GM19395 (cell line): ENCODE measurements around the gene NOTCH1.

Experiments
- ATAC-seq: cut with Tn5 transposase; IDR thresholded peaks from one replicate; pipeline ENCODE4 v1.9.1; 2021; ENCODE audit warnings: mild to moderate bottlenecking, moderate library complexity; ENCODE audit not compliant: unreplicated experiment

Gene NOTCH1

DNA sequence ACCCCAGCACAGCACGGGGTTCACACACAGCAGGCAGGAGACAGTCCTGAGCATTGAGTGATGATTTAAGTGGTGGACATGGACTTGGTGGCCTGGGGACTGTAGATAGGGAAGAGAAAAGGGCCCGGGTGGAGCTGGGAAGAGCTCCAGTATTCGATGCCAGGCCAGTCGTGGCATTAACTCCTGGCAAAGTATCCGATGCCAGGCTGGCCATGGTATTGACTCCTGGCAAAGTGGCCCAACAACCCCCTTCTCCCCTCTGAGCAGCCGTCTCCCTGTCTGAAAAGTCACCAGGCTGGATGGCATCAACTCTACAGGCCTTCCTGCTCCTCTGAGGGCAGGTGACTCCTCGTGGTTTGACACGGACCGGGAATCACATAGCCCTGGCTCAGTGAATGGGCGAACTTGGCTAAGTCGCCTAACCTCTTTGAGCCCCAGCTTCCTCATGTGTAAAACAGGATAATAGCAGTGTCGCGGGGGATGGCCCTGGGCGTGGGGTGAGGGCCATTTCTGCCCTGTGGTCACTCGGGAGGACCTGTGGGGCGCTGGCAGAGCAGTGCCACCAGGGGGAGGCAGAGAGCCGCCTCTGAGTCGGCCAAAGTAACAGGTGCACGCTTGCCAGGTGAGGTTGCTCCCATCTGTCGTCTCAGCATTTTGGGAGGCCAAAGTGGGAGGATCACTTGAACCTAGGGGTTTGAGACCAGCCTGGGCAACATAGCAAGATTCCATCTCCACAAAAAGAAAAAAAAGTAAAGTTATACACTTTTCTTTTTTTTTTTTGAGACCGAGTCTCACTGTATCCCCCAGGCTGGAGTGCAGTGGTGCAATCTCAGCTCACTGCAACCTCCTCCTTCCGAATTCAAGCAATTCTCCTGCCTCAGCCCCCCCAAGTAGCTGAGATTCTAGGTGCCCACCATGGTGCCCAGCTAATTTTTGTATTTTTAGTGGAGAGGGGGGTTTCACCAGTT is 57.3 kb downstream of the NOTCH1 start:
- ATAC-seq = no peak

DNA sequence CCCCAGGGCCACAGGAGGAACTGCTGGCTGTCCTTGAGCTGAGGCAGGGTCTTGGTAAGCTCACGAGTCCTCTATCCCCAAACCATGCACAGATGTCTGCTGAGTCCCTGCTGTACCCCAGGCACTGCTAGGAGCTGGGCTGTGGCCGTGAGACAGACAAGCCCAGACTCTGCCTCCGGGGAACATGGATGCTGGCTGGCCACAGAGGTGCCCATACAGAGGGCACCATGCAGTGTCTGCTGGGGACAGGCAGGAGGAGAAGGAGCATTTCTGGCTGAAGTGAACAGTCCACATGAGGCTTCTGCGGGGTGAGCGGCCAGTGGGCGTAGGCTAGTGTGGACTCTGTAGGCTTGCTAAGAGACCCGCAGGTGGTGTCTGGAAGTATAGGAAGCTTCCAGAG is 58.2 kb downstream of the NOTCH1 start:
- ATAC-seq = no peak

DNA sequence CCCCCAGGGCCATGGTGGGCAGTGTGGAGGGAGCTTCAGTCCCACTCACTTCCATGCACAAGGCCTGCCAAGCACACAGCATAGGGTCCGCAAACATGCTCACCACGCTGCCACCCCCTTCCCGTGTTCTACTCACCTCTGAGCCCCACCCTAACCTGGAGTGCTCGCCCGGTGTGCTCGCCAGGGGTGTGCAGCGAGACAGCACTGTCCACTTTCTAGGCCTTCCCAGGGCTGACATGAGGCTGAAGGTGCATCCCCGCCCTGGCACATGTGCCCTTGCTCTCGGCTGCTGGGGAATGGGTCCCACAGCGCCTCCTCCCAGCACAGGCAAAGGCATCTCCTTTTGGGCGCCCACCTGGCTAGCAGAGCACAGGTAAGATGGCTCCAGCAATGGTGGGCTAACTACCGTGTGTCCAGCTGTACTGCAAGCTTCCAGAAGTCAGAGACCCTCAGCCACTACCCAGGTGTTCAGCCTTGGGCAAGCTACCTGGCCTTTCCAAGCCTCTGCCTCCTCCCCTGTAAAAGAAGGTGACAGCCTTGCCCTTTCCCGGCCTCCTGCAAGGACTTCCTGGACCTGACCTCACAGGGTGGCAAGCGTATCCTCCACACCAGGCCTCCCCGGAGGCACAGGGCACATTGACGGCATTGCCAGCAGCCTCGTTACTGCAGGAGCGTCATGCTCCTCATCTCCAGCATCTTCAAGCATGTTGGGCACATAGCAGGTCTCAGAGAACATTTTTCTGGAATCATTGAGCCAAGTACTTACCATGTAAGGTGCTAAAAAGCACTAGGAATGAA is 58.8 kb downstream of the NOTCH1 start:
- no peak for ATAC-seq

DNA sequence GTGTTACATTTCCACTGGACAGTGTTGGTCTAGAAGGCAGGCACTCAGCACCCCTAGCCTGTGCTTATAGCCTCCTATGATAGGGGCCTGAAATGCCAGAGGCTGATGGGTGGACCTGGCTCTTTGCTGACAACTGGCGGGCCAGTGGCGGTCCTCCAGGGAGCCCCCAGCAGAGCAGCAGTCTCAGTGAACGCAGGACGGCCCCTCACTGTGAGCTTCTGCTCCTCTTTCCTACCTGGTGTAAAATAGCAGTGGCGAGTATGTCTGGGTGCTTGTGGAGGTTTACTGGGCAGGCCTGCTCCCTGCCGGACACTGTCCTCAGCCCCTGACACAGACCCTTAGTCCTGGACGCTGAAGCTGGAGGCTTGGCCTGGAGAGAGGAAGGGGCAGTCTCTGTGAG is 59.7 kb downstream of the NOTCH1 start:
- ATAC-seq = no peak

DNA sequence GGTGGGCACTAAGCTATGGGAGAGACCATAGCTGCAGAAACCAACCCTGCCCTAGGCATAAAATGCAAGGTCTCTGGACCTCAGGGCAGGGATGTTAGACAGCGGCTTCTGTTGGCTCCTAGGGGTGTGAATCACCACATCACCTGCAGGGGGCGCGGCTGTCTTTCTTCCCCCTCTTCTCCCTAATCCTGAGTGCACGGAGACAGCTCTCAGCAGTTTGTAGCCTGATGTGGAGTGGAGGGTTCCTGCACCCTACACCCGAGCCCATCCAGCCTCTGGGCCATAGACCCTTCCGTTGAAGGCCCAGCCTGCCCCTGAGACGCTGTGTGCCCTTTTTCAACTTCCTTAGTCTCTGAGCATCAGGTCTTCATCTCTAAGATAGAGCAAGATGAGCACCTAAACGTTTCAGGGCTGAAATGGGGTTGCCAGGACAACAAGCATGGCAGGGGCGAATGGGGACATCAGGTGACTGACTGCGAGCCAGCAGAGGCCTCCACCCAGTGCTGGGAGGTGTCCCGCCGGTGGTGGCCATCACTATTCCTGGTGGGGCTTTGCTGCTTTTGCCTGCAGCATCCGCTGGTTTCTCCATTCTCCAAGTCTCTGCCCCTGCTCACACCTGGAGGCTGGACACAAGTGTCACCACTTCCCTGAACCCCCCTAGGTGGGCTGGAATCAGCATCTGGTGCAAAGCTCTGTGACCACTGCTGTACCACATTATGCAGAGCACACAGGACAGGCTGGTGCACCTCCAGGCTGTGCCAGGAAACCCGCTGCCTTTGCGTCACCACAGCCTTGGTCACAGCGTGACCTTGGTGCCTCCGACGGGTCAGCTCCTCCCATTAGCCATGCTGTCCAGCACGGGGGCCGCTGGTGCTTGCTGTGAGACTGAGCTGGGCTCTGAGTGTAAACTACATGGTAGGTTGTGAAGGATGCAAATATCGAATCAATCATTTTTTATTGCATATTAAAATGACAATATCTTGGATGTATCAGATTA is 60.5 kb downstream of the NOTCH1 start:
- peak; percentile 27 for ATAC-seq

DNA sequence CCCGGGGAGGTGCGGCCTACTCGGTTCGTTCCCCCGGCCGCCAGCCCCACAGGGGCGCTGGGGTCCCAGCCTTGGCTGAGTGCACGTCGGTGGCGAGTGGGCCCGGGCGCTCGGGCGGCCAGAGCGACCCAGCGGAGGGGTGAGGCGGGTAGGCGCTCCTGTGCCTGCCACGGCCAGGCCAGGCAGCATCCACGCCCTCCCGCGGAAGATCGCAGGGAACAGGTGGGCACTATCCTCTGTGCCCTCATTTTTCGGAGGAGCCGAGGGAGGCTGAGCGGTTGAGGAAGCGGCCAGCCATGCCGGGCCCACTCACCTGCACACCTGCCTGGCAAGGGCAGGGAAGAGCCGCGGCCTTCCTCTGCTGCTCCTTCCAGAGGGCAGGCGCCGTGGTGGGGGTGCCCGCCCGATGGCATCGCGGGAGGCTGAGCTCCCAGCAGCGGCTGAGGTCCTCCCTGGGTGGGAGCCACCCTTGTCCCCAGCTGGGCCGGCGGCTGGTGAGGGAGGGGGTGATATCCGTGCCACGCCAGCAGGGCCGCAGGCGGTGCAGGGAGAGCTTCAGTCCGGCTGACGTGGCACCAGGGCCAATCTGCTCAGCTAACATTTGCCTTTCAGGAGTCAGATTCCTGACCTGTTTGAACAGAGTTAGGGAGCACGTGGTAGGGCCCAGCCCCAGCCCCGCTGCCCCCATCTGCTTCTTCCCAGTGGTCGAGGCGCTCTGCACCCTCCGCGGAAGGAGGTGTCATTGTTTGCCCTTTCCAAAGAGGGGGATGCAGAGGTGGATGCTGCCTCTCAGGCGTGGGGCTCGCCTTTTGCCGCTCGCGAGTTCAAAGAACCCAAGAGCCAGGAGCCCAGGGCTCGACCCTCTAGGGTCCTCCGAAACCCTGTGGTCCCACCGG is 61.4 kb downstream of the NOTCH1 start:
- ATAC-seq = no peak

DNA sequence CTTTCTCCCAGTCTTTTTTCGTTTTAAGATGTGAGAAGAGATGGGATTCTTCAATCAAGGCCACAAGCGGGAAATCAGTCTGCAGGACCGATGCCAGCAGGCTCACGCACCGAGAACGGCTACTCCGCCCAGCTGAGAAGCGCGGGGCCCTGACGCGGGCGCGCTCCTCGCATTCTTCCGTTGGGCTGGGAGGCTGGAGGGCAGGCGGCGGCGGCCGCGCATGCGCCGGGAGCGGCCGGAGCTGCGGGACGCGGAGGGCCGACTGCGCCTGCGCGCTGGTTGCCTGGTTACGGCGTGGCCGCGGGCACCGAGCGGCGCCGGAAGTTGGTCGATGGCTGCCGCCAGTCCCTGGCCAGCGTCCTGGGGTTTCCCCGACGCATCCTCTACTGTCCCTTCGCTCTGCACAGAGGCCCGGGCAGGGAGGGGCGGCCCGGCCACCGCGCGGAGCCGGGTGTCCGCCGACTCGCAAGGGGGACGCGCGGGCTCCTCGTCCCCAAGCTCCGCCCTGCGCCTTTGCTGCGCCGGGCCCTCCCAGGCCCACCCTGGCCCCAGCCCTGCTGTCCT is 62.2 kb downstream of the NOTCH1 start:
- ATAC-seq = peak; percentile 47

DNA sequence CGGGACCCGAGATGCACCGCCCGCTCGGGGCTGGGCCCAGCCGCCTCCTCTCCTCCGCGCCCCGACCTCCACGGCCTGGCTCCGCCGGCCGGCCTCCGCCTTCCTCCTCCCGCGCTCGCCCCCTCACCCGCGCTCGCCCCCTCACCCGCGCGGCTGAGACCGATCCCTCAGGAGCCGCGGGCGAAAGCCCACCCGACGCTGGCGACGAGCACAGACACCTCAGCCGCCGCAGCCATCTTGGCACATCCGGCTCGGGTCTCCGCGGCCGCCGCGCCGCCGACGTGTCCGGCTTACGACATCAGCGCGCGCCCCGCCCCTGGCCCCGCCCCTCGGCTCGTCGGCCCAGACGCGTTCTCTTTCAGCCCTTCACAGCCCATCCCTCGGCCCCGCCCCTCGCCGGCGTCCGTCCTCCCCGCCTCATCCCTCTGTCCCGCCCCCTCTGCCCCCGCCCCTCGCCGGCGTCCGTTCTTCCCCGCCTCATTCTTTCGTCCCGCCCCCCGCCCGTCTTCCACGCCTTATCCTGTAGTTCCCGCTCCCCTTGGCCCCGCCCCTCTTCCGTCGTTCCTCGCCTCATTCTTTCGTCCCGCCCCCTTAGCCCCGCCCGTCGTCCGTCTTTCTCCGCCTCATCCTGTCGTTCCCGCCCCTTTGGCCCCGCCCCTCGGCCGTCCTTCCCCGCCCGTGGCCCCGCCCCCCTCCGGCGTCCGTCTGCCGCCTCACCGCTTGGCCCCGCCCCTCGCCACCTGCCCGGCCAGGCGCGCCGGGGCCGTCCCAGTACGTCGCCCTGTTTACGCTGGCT is 62.9 kb downstream of the NOTCH1 start, which contains the start of gene SEC16A:
Gene SEC16A (minus strand): TSS at position 248 of the 796 bp plus-strand sequence. CDS start 5,425 bp downstream, outside the sequence.
- peak; percentile 53 for ATAC-seq

DNA sequence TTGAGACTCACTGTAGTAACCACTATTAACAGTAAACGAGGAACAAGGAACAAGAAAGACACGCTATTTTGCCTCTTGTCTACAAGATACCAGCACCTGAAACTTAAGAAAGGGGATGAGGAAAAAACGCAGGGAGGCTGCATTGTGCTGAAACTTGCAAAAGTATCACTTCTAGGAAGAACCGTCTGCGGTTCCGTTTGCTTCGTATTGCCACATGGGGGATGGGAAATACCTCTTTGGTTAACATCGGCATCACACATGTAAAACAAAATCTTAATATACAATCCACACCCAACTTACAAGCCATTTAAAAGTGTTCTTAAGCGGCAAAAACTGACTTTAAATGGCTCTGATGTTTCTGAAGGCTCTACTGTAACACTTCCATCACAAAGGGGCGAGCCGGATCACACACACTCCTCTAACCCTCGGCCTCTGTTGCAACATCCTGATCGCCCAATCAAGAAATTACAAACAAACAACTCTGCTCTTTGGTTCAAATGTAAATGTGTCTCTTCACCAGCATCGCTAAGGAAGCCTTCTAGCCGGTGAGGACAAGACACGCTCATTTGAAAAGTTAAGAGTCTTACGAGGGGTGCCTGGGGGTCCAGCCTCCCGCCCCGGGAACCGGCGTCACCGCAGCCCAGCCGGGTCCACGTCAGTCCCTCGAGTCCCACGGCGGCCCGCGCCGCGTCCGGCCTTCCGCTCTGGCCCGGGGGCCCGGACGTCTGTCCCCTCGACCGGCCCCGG is 63.6 kb downstream of the NOTCH1 start:
- peak; percentile 5 for ATAC-seq

DNA sequence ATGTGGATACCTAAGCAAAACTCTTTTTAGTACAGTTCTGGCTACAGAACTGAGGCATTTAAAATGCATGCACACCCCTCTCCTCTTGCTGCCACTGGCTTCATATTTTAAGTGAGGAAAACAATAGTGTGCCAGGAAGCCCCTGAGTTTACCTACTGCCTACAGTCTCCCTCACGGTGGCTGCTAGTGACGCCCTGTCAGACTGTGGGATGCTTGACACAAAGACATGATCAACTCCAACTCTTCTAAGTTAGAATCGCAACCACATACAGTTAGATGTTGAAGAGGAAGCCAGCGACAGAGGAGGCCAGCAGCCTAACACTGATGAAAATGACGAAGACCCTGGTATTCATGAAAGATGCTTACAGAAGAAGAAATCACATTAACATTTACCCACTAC is 64.3 kb downstream of the NOTCH1 start:
- ATAC-seq = no peak

DNA sequence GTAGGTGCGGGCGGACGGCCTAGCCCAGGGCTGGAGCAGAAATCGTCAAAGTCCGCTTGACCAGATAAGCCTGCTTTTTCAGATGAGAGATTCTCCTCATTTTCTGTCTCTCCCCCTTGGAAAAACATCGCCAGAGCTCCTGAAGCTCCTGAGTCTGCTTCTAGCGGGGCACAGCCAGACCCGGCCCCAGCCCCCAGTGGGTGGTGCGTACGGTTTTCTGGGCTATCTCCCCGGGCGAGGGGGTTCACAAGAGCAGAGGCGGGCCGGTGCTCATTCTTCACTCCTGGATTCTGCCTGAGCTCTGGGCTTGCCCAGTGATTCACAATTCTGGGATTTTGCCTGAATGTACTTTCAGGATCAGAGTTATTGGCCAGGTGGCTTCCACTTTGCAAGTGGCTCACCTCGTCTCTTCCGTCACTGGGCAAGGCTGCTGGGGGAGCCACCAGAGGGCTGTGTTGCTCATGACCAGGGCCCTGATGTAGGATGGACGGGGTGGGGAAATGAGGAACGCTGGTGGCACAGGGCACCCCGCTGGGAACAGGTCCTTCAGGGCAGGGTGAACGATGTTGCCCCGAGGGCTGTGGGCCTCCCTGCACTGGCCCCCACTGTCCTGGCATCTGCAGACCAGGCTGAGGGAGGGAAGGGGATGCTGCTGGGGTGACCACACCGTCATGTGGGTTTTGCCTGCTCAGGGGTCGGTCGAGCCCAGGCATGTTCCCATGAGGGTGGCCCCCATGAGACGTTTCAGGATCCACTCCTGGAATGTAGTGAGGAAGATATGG is 69.3 kb downstream of the NOTCH1 start:
- ATAC-seq = no peak

DNA sequence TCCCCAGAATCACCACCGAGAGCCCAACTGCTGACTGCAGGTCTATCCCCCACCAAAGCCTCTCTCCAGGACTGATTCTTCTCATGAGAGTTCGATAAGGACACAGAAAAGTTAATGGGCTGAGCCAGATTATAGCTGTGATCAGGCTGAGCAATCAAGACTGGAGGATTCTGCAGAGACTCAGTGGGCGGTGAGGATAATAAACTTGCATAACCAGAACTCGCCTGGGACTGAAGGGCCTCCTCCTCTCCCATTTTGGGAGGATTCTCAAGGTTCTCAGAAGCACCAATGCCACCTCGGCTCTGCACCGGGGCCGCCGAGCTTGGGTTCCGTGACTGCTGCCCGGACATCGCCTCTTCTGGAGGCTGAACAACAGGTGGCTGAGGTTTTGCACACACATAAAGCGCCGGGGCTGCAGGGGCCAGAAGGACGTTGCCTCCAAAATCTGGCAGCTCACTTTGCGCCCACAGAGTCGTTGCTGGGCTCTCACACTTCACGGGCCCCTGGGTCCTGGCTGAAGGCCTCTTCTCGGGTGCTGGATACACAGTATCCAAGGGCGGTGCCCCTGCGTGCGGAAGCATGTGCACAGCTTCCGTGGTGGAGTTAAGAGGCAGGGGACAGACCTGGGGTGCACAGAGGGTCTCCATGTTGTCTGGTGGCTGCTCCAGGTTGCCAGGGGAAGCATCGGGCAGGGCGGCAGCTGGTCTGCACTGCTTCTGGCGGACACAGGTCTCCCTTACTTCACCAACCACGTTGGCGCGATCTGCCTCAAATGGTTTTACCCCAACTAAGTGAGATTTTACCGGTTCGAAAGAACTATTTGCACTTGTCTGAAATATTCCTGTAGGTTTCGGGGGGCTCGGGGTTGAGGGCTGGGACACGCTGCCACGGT is 70.6 kb downstream of the NOTCH1 start:
- no peak for ATAC-seq

DNA sequence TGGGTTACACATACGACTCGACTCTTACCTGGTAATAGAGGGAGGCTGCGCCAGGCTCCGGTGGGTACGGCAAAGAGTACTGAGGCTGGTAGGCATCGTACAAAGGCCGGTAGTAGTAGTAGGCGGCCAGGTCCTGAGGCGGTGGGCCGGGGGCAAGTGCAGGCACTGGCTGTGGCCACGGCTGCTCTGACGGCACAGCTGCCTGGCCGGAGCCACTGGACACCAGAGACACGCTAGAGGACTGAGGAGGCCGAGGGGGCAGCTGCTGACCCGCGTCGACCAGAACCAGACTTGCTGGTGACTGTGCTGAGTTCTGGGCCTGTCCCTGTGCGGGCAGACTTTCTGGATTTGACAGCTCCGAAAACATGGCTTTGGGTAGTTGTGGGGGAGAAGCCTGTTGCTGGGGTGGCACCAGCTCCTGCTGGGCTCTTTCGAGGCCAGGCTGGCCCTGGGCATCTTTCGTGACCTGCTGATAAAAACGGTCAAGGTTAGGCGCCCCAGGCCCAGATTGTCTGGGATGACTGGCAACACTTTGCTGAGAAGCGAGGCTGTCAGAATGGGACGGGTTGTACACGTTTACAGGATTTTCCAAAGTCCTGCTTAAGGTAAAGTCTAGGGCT is 71.7 kb downstream of the NOTCH1 start:
- no peak for ATAC-seq

DNA sequence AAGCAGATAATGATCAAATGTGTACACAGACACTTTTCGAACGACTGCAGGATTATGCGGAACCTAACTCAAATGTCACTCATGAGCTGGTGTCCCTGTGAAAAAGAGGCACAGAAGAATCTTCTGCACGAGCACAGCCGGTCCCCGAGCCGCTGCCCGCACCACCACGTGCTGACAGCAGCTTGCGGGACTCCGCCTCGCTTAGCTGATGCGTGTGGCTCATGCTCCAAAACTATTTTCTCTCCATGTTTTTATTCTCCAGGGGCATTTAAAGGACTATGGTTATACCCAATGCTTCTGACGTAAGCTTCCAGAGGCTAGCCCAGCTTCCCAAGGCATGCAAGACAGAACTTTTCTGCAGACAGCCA is 72.5 kb downstream of the NOTCH1 start:
- no peak for ATAC-seq

DNA sequence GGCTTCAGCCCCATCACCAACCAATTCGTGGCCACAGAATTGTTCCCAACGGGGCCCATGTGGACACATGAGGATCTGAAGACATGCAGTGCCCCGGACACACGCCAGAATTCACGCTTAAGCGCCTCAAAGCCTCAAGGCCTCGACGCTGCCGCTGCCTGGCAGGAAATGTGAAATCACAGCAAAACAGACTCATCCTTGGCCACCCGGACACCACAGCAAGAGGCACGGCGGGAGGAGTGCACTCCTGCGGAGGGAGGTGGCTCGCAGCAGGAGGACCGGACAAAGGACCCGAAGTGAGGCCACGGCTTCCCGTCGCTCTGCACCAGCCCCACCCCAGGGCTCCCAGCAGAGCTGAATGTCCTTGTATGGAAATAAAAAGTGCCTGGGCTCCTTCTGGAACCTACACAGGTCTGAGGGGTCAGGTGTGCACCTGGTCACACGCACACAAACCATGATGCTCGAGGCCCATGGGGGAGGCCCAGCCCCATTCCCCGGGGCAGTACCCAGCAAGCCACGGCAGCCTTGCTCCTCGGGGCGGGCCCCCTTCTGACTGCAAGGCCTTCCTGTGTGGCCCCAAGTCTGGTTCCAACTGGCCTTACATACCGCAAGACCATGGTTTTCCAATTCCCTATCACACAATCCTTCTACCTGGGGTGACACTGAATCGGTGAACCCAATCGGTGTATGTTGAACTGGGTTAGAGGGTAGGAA is 73.1 kb downstream of the NOTCH1 start:
- no peak for ATAC-seq
